Activated CD4-positive, alpha-beta T cell treated with anti-CD3 and anti-CD28 coated beads, Interleukin-2, amount 10 ng/mL, durations not matched to agents 7 days and 5 days (primary cell): ENCODE data around the gene PLEKHM3. TPM values are rescaled to one million over a fixed set of nuclear protein-coding genes. Genes with fewer than 3 reads are reported as not detected.

Experiments
- CTCF ChIA-PET: fragments of 350-600 bp; sonication (Branson Sonifier 250); formaldehyde crosslinking; loops from one replicate; lab custom pipeline; 2021; ENCODE audit warnings: antibody characterized with exemption; lab: Charles Lee
- POLR2A ChIA-PET: fragments of 350-600 bp; sonication (Branson Sonifier 250); formaldehyde crosslinking; loops from one replicate; lab custom pipeline; 2021; ENCODE audit warnings: antibody characterized with exemption; lab: Charles Lee
- DNase-seq: peaks from one replicate; pipeline ENCODE4 v3.0.0-alpha.2; 2020
- H3K27ac Mint-ChIP-seq: one replicate; pipeline ENCODE4 v1.8.0; 2021; ENCODE audit warnings: mild to moderate bottlenecking, moderate library complexity, mixed read lengths
- H3K27me3 Mint-ChIP-seq: one replicate; pipeline ENCODE4 v1.8.0; 2021; ENCODE audit warnings: mixed read lengths
- H3K36me3 Mint-ChIP-seq: one replicate; pipeline ENCODE4 v1.8.0; 2021; ENCODE audit warnings: low read depth, mixed read lengths
- H3K4me1 Mint-ChIP-seq: one replicate; pipeline ENCODE4 v1.8.0; 2021; ENCODE audit warnings: mixed read lengths
- H3K4me3 Mint-ChIP-seq: one replicate; pipeline ENCODE4 v1.8.0; 2021; ENCODE audit warnings: mild to moderate bottlenecking, moderate library complexity, mixed read lengths
- H3K9me3 Mint-ChIP-seq: one replicate; pipeline ENCODE4 v1.8.0; 2021; ENCODE audit warnings: mixed read lengths
- total RNA-seq, 2 experiments: library from RNA; stranded (reverse); gene quantifications; one replicate each; pipeline ENCODE4 v1.2.3, GENCODE V29; 2021

PLEKHM3 gene
- total RNA-seq, 2 experiments from 2014 or later = 6.7 to 7.7 TPM

DNA sequence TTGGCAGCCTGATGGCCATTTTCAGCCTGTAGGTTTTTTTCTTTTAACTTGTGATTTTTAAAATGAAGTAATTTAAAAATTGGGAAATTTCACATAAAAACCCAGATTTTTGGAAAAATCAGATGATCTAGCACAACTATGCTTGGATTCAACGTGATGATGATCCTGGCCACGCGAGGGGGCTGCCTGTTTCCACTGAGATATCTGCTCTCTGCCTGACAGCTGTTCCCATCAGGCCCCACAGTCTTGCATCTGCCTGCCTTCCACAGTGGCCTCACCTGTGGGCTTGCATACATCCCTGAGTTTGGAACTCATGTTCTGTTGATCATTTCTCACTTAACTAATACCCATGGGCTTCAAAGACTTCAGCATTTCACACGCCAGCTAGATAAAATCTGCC lies 163.5 kb downstream of the PLEKHM3 start:
- DNase-seq = no peak
- Mint-ChIP-seq H3K27ac (no peak overlapping the region), H3K4me1 (no peaks in the 10 kb centered on the region), H3K9me3 (no peaks in the 10 kb centered on the region), H3K27me3 (no peaks in the 10 kb centered on the region), H3K36me3 (no peaks in the 10 kb centered on the region), H3K4me3 (no peak overlapping the region)
- ChIA-PET POLR2A (no interaction called here), CTCF (no interaction called here)

DNA sequence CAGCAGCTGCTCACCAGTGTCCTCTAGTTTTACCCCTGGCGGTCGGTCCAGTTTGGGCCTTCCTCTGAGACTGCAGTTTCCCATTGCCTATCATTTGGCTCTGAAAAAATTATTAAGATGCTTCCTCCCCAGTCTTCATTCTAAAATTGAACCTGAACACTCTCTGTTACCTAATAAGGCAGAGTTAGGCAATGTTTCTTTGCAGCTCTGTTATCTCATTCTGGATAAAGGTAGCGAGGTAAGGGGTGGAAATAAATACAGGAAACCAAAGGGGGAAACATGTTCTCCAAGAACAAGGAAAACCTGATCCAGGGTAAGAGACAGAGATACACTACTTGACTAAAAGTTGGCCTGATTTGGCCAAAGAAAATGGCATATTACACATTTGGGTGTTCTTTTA lies 164.6 kb downstream of the PLEKHM3 start:
- Mint-ChIP-seq H3K36me3 (no peaks in the 10 kb centered on the region), H3K4me3 (no peak overlapping the region), H3K27me3 (no peaks in the 10 kb centered on the region), H3K4me1 (no peaks in the 10 kb centered on the region), H3K9me3 (no peaks in the 10 kb centered on the region), H3K27ac (no peak overlapping the region)
- ChIA-PET CTCF (no interaction called here), POLR2A (no interaction called here)
- no peak for DNase-seq

DNA sequence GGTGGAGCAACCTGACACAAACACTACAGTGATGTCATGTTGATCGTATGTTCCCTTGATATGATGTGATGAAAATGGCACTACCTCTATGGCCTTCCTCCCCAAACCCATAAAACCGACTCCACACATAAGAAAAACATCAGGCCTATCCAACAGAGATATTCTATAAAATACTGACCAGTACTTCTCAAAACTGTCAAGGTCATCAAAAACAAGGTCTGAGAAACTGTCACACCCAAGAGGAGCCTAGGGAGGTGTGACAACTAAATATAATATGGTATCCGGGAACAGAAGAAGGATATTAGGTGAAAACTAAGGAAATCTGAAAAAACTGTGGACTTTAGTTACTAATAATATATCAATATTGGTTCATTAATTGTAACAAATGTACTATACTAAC lies 169.7 kb downstream of the PLEKHM3 start:
- ChIA-PET CTCF (no interaction called here), POLR2A (no interaction called here)
- no peak for DNase-seq
- no peak overlapping the region for H3K27ac Mint-ChIP-seq
- no peaks in the 10 kb centered on the region for H3K27me3 Mint-ChIP-seq
- H3K4me3 Mint-ChIP-seq = no peak overlapping the region
- H3K9me3 Mint-ChIP-seq = no peaks in the 10 kb centered on the region
- H3K36me3 Mint-ChIP-seq = no peaks in the 10 kb centered on the region
- H3K4me1 Mint-ChIP-seq = no peaks in the 10 kb centered on the region

DNA sequence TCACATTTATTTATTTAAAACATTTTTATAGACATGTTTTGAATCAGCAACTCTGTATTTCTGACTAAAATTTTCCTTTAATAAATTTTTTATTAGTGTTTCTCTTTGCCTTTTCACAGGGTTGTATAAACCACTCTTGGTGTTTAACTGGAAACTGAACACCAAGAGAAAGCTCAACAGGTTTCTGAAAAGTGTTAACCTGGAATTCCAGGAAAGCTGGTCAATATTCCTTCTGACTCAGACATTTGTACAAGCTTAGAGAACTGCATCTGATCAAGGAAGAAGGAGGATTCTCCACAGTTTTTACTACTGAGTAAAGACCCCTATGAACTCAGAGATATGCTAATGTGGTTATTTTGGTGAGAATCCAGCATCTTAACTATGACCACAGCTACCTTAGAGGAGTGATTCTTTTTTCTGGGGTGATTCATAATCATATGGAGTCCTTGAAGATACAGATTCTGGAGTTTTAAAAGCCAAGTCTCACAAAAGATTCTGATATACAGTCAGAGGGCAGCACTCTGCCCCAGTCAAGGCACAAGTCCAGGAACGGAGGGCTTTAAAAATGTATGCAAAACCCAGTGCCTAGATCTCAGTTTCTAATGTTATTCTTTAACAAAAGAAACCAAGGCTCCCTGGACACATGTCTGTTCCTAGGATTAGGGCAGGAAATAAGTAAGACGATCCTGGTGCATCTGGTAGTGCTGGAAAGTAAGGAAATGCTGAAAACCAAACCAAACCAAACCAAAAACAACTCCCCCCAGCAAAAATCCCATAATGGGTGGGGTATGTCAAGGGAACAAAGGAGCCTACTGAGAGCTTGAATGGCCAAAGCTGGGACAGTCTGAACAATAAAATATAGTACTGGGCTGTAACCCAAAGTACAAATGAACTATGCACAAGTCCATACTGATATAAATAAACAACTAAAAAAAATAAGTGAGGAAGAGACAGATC lies 170.6 kb downstream of the PLEKHM3 start:
- CTCF ChIA-PET = no interaction called here
- H3K36me3 Mint-ChIP-seq = no peaks in the 10 kb centered on the region

DNA sequence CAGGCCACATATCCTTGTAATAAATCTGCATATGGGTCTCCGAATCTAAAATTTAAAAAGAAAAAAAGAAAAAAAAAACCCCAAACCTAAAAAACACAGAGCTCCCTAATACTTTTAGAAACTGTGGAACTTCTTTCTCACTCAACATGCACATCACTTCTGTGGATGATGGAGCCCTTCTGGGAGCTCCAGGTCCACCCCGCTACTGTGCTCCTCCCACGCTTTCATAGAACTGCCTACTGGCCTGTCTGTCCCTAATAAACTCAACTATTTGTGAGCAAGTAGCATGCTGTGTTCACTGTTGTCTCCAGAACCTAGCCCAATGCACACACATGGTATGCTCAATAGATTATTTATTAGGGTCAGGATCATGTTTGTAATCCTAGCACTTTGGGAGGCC lies 172.5 kb downstream of the PLEKHM3 start:
- ChIA-PET POLR2A (no interaction called here), CTCF (interaction anchor here (0.7 kb wide), 1 partner anchor 17 kb away, joined by 3 read pairs; no protein-coding TSS in a partner anchor)
- H3K4me3 Mint-ChIP-seq = no peak overlapping the region
- DNase-seq = no peak
- H3K36me3 Mint-ChIP-seq = no peaks in the 10 kb centered on the region
- no peaks in the 10 kb centered on the region for H3K9me3 Mint-ChIP-seq
- H3K27me3 Mint-ChIP-seq = no peaks in the 10 kb centered on the region
- H3K27ac Mint-ChIP-seq = no peak overlapping the region
- H3K4me1 Mint-ChIP-seq = peaks cover 1% of the 10 kb centered on the region

More for the DNA sequence above, 170.6 kb downstream of the PLEKHM3 start:
- H3K9me3 Mint-ChIP-seq = no peaks in the 10 kb centered on the region
- H3K4me1 Mint-ChIP-seq = no peaks in the 10 kb centered on the region
- no peak overlapping the region for H3K27ac Mint-ChIP-seq
- no peak for DNase-seq
- POLR2A ChIA-PET = no interaction called here
- H3K4me3 Mint-ChIP-seq = no peak overlapping the region
- no peaks in the 10 kb centered on the region for H3K27me3 Mint-ChIP-seq

DNA sequence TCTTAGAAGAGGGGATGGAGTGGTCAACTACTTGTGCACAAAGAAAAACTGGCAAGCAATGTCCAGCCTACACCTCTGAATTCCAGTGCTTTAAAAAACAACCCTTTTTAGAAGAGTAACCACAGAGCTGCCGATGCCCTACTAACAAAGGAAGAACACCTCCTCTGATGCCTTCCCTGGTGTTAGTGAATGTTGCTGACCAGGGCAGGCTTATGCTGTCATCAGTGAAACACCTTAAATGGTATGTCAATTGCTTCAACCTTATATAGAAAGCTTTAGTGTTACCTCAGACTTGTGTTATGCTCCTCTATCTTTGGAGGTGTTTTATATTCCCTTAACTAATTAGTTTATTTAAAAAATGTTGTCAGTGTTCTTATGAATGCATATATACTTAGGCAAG lies 175.9 kb downstream of the PLEKHM3 start:
- Mint-ChIP-seq H3K36me3 (no peaks in the 10 kb centered on the region), H3K9me3 (no peaks in the 10 kb centered on the region), H3K4me3 (no peak overlapping the region), H3K27me3 (no peaks in the 10 kb centered on the region), H3K4me1 (peaks cover 8% of the 10 kb centered on the region), H3K27ac (no peak overlapping the region)
- DNase-seq = no peak
- CTCF ChIA-PET = no interaction called here
- POLR2A ChIA-PET = no interaction called here

DNA sequence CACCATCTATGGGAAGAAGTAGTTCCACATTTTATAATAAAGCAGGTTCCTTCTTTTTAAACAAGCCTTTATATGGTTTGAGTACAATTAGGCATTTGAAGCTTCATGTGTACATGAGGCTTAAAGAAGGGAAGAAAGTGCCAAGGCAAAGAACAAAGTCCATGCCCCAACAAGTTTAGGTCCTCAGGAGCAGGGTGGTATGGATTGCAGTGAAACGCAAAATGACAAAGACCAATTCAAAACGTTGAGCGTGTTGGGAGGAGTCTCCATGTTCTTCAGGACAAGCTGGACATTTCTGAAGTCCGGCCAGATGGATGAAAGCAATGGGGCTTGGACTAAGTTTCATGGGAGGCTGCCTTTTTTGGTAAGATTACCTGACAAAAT lies 176.8 kb downstream of the PLEKHM3 start:
- ChIA-PET POLR2A (no interaction called here), CTCF (interaction anchor here (0.7 kb wide), 1 partner anchor 228 kb away, joined by 3 read pairs; no protein-coding TSS in a partner anchor)
- H3K4me1 Mint-ChIP-seq = peaks cover 8% of the 10 kb centered on the region

DNA sequence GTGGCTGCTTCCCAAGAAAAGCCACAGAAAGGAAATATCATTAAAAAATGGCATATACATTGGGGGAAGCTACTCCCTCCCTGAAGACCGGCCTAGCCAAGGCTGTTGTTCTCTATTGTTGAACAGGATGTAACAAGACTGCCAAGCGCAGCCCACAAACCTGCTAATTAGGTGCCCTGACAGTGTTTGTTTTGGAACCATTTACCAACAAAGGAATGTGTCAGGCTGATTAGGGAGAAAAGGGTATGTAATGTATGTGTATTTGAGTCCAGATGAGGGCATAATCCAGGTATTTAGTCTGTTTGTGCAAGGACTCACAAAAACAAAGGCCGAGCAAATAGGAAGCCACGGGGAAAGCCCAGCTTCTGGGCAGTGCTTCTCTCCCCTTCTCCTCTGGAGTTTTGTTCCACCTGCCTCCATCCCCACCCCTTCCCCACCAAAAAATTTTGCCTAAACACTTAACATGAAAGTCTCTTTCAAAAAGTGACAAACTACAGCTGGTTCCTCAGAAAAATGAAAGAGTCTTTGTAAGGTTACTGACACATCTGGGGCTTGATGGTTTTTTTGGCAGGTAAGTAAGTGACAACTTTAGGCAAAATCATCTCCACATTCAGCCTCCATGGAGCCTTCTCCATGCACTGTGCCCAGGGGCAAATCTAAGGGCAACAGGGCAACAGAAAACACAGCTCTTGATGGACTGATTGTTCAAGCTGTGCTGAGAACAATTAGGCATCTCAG lies 177.4 kb downstream of the PLEKHM3 start:
- ChIA-PET POLR2A (no interaction called here), CTCF (no interaction called here)
- H3K36me3 Mint-ChIP-seq = no peaks in the 10 kb centered on the region
- no peak overlapping the region for H3K4me3 Mint-ChIP-seq
- H3K27me3 Mint-ChIP-seq = no peaks in the 10 kb centered on the region
- H3K4me1 Mint-ChIP-seq = peaks cover 8% of the 10 kb centered on the region
- H3K9me3 Mint-ChIP-seq = no peaks in the 10 kb centered on the region
- H3K27ac Mint-ChIP-seq = no peak overlapping the region
- DNase-seq = no peak

More for the DNA sequence above, 176.8 kb downstream of the PLEKHM3 start:
- no peak for DNase-seq
- no peaks in the 10 kb centered on the region for H3K36me3 Mint-ChIP-seq
- H3K27ac Mint-ChIP-seq = no peak overlapping the region
- H3K4me3 Mint-ChIP-seq = no peak overlapping the region
- H3K9me3 Mint-ChIP-seq = no peaks in the 10 kb centered on the region
- no peaks in the 10 kb centered on the region for H3K27me3 Mint-ChIP-seq

DNA sequence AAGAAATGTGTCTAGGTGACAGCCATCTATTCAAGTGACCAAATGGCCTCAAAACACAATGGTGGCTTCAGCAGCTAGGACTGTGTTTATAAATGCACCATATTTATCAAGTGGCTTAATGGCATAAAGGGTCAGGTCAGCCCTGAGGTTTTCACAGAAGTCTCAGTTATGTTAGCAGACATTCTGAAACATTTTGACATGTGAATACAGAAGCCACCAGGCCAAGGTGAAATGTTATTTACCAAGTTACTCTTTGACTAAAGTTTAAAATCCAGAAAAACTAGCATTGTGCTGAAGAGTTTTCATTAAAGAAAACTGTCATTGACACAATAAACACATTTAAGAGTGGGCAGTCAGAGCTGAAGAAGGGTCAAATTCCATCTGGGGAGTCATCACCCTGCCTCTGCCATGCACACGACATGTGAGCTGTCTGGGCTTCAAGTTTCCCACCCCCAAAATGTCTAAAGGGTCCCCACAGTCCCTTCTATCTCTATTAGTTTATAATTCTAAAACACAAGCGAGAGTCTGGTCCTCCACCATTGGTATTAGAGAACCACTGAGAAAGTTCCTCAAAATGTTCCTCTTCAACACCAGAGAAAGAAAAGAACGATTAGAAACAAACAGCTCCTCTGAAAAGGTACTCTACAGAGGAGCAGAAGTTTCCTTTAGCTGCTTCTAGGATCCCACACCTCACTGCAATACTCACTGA lies 178.1 kb downstream of the PLEKHM3 start:
- no peak overlapping the region for H3K4me3 Mint-ChIP-seq
- no peaks in the 10 kb centered on the region for H3K27me3 Mint-ChIP-seq
- ChIA-PET POLR2A (no interaction called here), CTCF (no interaction called here)
- H3K9me3 Mint-ChIP-seq = no peaks in the 10 kb centered on the region
- no peaks in the 10 kb centered on the region for H3K36me3 Mint-ChIP-seq
- no peak overlapping the region for H3K27ac Mint-ChIP-seq
- DNase-seq = no peak
- H3K4me1 Mint-ChIP-seq = peaks cover 8% of the 10 kb centered on the region

DNA sequence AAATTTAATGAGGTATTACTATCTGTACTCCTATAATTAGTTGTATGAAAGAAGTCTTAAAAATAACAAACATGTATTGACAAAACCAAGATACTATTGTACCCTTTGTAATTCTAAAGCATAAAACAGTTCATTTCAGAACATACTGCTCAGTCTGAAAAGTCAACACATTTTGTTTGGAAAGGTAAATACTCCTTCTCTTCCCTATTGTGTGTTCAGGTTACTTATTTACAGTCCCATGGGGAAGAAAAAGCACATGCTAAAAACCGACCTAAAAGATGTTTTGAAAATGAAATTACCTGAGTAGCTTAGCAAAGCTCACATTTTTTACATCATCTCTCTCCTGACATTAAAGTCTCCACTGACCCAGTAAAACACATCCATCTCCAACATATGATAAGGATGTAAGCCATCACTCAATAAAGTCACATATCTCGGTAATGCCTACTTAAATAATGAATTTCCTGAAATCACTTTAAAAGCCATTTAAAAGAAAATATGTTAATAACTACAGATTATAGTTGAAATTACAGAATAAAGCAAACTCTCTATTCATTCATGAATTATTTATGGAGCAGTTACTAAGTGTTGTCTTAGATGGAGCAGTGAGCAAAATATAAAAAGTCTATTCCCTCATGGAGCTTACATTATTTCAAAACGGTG lies 180.0 kb downstream of the PLEKHM3 start:
- DNase-seq = no peak
- Mint-ChIP-seq H3K4me3 (no peak overlapping the region), H3K27me3 (no peaks in the 10 kb centered on the region), H3K36me3 (no peaks in the 10 kb centered on the region), H3K4me1 (peaks cover 8% of the 10 kb centered on the region), H3K9me3 (no peaks in the 10 kb centered on the region), H3K27ac (no peak overlapping the region)
- CTCF ChIA-PET = interaction anchor here (0.6 to 1.1 kb wide), 2 partner anchors 9 to 1139 kb away, joined by 3 read pairs; no protein-coding TSS in a partner anchor
- POLR2A ChIA-PET = no interaction called here

DNA sequence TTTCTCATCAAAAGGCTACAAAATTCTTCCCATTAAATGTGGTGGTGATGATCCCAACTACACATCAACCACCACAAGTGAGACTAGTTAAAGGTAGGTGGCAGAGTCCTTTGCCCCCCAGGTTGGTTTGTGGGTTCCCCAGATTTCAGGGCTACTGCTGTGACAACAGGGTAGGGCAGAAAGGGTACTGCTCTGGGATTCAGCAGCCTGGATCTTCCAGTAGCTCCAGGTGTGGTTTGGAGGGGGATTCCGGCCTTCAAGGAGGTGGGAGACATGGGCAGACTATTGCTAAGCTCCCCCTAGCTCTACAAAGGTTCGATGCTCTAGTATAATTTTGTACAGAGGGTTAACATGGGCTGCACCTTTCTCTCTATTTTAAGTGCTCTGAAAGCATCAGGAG lies 180.7 kb downstream of the PLEKHM3 start:
- no peak overlapping the region for H3K4me3 Mint-ChIP-seq
- H3K27me3 Mint-ChIP-seq = no peaks in the 10 kb centered on the region
- no peaks in the 10 kb centered on the region for H3K9me3 Mint-ChIP-seq
- POLR2A ChIA-PET = no interaction called here
- DNase-seq = no peak
- CTCF ChIA-PET = interaction anchor here (0.7 to 1.1 kb wide), 2 partner anchors 9 to 704 kb away, joined by 3 read pairs; no protein-coding TSS in a partner anchor
- H3K4me1 Mint-ChIP-seq = peaks cover 8% of the 10 kb centered on the region
- no peak overlapping the region for H3K27ac Mint-ChIP-seq
- H3K36me3 Mint-ChIP-seq = no peaks in the 10 kb centered on the region

DNA sequence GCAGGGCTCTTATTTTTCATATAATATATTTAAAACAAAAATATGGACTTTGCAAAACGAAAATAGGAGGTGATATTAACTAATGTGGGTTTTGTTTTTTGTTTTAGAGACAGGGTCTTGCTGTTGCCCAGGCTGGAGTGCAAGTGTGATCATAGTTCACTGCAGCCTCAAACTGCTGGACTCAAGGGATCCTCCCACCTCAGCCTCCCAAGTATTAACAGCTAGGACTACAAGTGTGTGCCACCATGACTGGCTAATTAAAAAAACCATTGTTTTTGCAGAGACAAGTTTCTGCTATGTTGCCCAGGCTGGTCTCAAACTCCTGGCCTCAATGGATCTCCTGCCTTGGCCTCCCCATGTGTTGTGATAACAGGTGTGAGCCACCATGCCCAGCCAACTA lies 185.2 kb downstream of the PLEKHM3 start:
- H3K27me3 Mint-ChIP-seq = no peaks in the 10 kb centered on the region
- no peak overlapping the region for H3K27ac Mint-ChIP-seq
- ChIA-PET POLR2A (no interaction called here), CTCF (no interaction called here)
- no peaks in the 10 kb centered on the region for H3K36me3 Mint-ChIP-seq
- H3K4me3 Mint-ChIP-seq = no peak overlapping the region
- no peaks in the 10 kb centered on the region for H3K4me1 Mint-ChIP-seq
- no peak for DNase-seq
- H3K9me3 Mint-ChIP-seq = no peaks in the 10 kb centered on the region
